Skin of body (tissue), 2 donors: ENCODE measurements around the gene SH3RF3. TPM values are rescaled to one million over a fixed set of nuclear protein-coding genes. Genes with fewer than 3 reads are reported as not detected.
A peak's percentile ranks its signal among the peaks of the same experiment; 100 is the strongest.

Experiments
- DNase-seq: peaks from one replicate; lab custom pipeline; 2025; lab: John Stamatoyannopoulos, UW
- total RNA-seq: library from RNA; depleted of rRNA; stranded (reverse); fragments of >200 nt; gene quantifications from one replicate; pipeline ENCODE4 v1.2.3, GENCODE V29; 2014

The SH3RF3 gene
- total RNA-seq, 1 donor from 2014 or later, result 3.8 TPM

GRCh38 chr2:109277406-109277805 is 148.4 kb downstream of the SH3RF3 start:
- no peak for DNase-seq

- peak; percentile 35 for DNase-seq
Measured at GRCh38 chr2:109279243-109279860, 150.3 kb downstream of the SH3RF3 start.

GRCh38 chr2:109280804-109281203 is 151.8 kb downstream of the SH3RF3 start:
- no peak for DNase-seq

- no peak for DNase-seq
Measured at GRCh38 chr2:109282360-109282759, 153.4 kb downstream of the SH3RF3 start.

GRCh38 chr2:109282865-109283264 is 153.9 kb downstream of the SH3RF3 start:
- DNase-seq, result no peak

- DNase-seq, result peak; percentile 90
Measured at GRCh38 chr2:109284826-109285225, 155.8 kb downstream of the SH3RF3 start.

- DNase-seq, result no peak
Measured at GRCh38 chr2:109285244-109285651, 156.2 kb downstream of the SH3RF3 start.

GRCh38 chr2:109287413-109287812 is 158.4 kb downstream of the SH3RF3 start:
- no peak for DNase-seq

- DNase-seq, result no peak
Measured at GRCh38 chr2:109287838-109288237, 158.8 kb downstream of the SH3RF3 start.

- DNase-seq, result no peak
Measured at GRCh38 chr2:109288544-109289368, 159.8 kb downstream of the SH3RF3 start.

- DNase-seq, result no peak
Measured at GRCh38 chr2:109289504-109290222, 160.7 kb downstream of the SH3RF3 start.

- DNase-seq, result no peak
Measured at GRCh38 chr2:109290887-109291643, 162.1 kb downstream of the SH3RF3 start.

- DNase-seq, result no peak
Measured at GRCh38 chr2:109292386-109292785, 163.4 kb downstream of the SH3RF3 start.

GRCh38 chr2:109293663-109294062 is 164.7 kb downstream of the SH3RF3 start:
- no peak for DNase-seq

- no peak for DNase-seq
Measured at GRCh38 chr2:109294523-109294922, 165.5 kb downstream of the SH3RF3 start.

GRCh38 chr2:109295070-109295780 is 166.2 kb downstream of the SH3RF3 start:
- DNase-seq, result no peak

GRCh38 chr2:109295781-109296117 is 166.7 kb downstream of the SH3RF3 start:
- no peak for DNase-seq

GRCh38 chr2:109297566-109298490 is 168.8 kb downstream of the SH3RF3 start:
- no peak for DNase-seq

GRCh38 chr2:109298851-109299250 is 169.8 kb downstream of the SH3RF3 start:
- DNase-seq, result no peak

- DNase-seq, result no peak
Measured at GRCh38 chr2:109299536-109299935, 170.5 kb downstream of the SH3RF3 start.
